Stromal cell of bone marrow (primary cell): ENCODE measurements around the gene GLRA1.
"Not testable (repeated sequence)": the region's sequence is repeated elsewhere in the genome, so short reads cannot be mapped to it uniquely, and the experiment has no call there.

Experiments used
- DNase-seq: peaks from one replicate; pipeline ENCODE4 v3.0.0-alpha.2; 2012; ENCODE audit warnings: low read depth

GLRA1 gene

GRCh38 chr5:151881621-151882225 lies 42.9 kb downstream of the GLRA1 start:
- DNase-seq = no peak

DNA sequence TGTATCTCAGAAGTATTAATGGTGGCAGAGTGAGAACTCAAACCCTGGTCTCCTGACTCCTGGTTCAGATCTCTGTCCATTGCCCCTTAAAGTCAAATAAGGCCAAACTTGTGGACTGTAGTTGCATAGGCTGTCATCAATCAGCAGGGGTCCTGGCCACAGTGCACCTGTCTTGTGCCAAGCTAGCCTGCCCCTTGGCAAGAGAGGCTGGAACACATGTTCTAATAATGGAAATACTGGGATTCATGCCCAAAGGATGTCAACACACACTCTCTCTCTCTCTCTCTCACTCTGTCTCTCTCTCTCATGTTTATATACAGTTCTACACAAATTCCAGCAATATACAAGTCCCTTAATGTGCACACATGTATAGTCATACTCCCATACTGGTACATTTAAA lies 44.3 kb downstream of the GLRA1 start:
- no peak for DNase-seq

DNA sequence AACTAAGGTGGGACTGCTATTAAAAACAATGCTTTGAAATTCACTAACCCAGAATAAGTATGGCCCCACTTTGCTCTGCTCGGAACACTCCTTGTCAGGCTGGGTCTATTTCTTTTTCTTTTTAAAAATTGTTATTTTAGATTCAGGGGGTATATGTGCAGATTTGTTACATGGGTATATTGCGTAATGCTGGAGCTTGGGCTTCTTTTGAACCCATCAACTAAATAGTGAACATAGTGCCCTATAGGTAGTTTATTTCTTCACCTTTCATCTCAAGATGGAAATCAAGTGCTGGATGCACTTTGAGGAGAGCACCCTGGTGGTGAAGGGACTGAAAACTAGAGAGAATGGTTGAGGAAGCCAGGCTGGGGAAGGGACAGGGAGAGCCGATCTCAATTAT lies 51.0 kb downstream of the GLRA1 start:
- DNase-seq = no peak

DNA sequence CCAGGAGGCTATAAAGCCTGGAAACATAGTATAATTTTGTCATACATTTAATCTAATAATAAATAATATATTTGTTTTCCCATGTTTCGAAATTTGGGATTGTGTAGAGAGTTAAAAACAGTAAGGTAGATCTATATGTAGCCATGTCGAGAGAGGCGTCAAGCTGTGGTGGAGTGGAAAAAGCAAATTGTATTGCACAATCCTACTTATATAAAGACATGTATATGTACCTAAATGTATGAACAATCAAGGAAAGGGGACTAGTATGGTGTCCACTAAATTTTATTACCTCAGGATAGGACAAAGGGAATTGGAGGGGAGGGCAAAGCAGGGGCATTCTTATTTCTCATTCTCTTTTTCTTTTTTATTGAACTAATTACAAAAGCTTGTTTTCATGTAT lies 52.0 kb downstream of the GLRA1 start:
- no peak for DNase-seq

- peak; percentile 76 for DNase-seq
These were observed 53.8 kb downstream of the GLRA1 start for GRCh38 chr5:151870820-151871219.

- no peak for DNase-seq
These were observed 54.4 kb downstream of the GLRA1 start for GRCh38 chr5:151870271-151870670.

GRCh38 chr5:151869843-151870242 lies 54.8 kb downstream of the GLRA1 start:
- DNase-seq = no peak

DNA sequence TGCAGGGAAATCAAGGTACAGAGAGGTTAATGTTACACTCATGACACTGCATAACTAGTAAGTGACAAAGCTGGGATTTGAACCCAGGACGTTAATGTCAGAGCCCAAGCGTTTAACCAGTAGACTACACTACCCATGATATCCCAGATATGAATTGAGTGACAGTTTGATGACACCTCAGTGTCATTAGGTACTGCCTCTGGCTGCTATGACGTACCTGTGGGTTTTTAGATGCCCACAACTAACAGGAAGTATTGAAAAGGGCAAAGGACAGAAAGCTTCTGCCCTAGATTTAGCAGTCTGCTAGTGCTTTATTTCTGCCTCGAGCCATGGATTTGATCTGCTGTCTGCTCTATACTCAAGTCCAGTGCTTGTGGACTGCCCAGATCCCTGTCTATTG lies 56.2 kb downstream of the GLRA1 start:
- no peak for DNase-seq

GRCh38 chr5:151864061-151864748 lies 60.4 kb downstream of the GLRA1 start:
- DNase-seq = no peak

DNA sequence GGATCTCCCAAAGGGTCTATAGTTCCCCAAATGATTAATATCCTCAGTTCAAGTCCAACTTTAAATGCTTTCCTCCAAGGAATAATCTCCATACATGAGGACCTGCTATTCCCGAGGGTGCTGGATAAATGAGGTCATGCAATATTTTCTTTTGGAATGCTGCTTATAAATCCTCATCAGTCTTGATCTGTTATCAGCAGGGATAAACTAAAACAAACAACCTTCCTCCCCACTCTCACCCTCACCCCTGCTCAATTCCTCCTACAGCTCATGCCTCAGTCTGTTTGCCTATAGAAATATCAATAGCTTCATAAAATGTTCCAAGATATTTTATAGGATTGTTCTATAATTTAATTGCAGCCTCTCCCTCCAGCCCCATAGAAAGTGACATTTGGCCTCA lies 61.1 kb downstream of the GLRA1 start:
- DNase-seq = no peak

DNA sequence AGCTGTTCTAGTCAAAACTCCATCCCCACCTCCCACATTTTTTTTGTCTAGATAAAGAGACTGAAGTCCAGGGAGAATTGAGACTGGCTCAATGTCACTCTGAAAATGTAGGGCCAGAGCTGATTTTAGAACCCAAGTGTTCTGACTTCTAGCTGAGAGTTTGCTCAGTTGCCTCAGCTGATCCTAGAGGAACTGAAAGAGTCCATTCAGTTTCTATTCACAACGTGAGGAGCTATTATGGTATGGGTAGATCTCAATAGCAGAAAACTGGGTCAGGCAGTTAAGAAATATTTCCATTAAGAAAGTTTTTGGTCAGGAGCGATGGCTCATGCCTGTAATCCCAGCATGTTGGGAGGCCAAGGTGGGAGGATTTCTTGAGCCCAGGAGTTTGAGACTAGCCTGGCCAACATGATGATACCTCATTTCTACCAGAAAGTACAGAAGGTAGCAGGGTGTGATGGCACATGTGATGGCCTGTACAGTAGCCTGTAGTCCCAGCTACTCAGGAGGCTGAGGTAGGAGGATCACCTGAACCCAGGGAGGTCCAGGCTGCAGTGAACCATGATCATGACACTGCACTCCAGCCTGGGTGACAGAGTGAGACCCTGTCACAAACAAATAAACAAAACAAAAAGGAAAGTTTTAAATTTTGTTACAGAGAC lies 61.7 kb downstream of the GLRA1 start:
- DNase-seq = no peak

DNA sequence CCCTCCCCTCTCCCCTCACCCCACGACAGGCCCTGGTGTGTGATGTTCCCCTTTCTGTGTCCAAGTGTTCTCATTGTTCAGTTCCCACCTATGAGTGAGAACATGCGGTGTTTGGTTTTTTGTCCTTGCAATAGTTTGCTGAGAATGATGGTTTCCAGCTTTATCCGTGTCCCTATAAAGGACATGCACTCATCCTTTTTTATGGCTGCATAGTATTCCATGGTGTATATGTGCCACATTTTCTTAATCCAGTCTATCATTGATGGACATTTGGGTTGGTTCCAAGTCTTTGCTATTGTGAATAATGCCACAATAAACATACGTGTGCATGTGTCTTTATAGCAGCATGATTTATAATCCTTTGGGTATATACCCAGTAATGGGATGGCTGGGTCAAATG lies 63.8 kb downstream of the GLRA1 start:
- not testable (repeated sequence) for DNase-seq

- no peak for DNase-seq
These were observed 67.8 kb downstream of the GLRA1 start for GRCh38 chr5:151856861-151857260.

GRCh38 chr5:151855701-151856100 lies 69.0 kb downstream of the GLRA1 start:
- DNase-seq = no peak

GRCh38 chr5:151847871-151848270 lies 76.8 kb downstream of the GLRA1 start:
- DNase-seq = no peak

DNA sequence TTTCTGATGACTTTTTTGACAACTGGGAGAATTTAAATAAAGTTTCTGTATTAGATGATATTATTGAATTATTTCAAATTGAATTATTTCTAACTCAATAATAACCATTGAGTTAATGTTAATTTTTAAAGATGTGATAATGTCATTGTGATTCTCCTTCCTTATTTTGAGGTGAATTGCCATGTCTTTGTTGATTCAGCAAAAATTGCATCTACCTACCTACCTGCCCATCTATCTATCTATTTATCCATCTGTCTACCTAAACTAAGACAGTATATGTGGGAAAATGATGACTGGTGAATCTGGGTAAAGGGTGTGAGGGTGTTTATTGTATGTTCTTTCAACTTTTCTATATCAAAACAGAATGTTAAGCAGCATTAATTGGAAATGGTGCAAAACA lies 77.9 kb downstream of the GLRA1 start:
- DNase-seq = no peak

DNA sequence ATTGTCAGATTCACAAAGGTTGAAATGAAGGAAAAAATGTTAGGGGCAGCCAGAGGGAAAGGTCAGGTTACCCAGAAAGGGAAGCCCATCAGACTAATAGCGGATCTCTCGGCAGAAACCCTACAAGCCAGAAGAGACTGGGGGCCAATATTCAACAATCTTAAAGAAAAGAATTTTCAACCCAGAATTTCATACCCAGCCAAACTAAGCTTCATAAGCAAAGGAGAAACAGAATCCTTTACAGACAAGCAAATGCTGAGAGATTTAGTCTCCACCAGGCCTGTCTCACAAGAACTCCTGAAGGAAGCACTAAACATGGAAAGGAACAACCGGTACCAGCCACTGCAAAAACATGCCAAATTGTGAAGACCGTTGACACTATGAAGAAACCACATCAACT lies 91.8 kb downstream of the GLRA1 start:
- DNase-seq = not testable (repeated sequence)

DNA sequence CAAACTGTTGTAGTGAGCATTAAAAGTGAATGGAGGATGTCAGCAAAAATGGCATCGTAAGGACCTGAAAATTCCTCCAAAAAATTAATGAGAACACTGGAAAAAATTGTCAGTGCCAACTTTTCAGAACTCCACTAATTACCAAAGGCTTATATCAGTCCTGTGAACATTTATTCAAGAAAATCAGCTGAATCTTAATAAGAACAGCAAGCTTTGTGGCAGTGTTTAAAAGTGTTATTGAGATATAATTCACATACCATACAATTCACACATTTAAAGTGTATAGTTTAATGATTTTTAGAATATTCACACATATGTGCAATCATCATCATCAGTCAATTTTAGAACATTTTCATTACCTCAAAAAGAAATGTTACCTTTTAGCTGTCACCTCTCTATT lies 95.3 kb downstream of the GLRA1 start:
- DNase-seq = no peak

DNA sequence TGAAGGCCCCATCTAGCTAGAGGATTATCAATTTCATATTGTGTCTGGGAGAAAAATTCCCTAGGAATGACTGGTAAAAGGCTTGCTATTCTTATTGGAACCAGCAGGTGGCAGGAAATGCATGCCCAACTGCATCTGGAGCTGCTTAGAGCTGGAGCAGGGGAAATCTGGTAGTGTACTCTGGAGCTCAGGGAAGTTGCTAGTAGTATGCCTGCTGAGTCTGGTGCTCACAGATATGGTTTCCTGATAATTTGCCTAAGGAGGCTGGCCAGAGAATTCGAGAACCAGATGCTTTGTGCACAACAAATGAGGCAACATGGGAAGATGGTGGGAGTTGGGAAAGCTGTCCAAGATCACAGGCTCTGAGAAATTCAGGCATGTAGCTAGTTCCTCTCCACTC lies 99.2 kb downstream of the GLRA1 start:
- peak; percentile 51 for DNase-seq

- DNase-seq = no peak
These were observed 102.5 kb downstream of the GLRA1 start for GRCh38 chr5:151822141-151822540.

DNA sequence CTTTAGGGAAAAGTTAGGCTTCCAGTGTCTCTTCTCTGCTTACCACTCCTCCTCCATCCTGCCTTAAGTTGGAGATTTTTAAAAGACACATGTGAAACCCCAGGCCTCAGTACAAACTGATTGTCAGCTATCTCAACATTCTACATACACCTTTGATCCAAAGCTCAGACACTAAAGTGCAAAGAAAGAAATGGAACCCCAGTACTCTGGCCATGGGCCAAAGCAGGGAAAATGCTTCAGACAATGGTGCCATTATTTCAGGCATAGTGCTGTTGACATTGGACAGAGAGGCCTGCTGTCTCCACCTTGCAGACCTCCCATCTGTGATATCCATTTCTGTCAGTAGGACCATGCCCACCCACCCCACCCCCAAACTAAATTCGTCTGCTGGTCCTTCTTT lies 103.7 kb downstream of the GLRA1 start:
- no peak for DNase-seq

DNA sequence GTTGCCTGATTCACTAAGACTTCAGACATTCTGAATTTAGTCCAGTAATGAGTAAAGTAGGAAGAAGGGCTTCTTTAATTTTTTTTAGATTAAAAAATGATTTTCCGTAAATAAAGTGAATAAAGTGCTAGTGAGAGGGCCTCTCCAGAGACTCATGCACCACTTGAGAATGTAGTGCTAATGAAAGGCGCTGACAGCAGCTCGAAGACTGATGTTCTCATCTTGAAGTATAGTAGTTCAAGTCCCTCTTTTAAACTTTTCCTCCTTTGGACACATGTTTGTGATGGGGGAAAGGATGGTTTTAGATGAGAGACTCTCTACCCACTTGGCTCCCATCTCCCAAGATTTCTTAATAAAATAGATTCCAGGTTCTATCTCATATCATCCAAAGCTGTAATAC lies 104.4 kb downstream of the GLRA1 start:
- DNase-seq = no peak

- no peak for DNase-seq
These were observed 104.8 kb downstream of the GLRA1 start for GRCh38 chr5:151819830-151820229.

DNA sequence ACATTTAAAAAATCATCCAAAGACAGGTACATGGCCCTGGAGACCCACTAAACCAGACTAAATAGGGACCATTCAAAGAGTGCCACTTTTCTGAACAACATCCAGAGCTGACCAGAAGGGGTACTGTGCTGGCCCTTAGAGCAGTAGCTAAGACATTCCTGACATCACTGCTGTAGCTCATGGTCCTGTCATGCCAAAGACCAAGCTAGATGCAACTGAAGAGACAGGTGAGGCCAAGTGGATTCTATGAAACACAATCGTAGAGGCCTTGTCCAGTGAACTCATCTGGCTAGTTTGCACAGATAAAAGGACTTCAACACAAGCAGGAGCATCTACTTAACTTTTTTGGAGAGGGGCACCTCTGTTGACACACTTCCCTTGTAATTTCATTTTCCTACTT lies 109.6 kb downstream of the GLRA1 start:
- DNase-seq = no peak
